ENCODE data around the gene COL4A1.

COL4A1 gene

GRCh38 chr13:110271313-110271712, 35.6 kb downstream of the COL4A1 start:
- TF ChIP-seq CTCF (IDR thresholded peaks at IDR 0.05; ENCODE audit: insufficient read depth, low read length): no peak
- no peak for TF ChIP-seq REST (IDR thresholded peaks at IDR 0.05; ENCODE audit: insufficient replicate concordance, low read depth)
- TF ChIP-seq POLR2AphosphoS5 (IDR thresholded peaks at IDR 0.05; ENCODE audit: low read depth): no peak
- no peak for TF ChIP-seq SPI1 (IDR thresholded peaks at IDR 0.05; ENCODE audit: borderline replicate concordance, low read depth)
- no peak for TF ChIP-seq GABPA (IDR thresholded peaks at IDR 0.05; ENCODE audit: low read depth)
- DNase-seq (ENCODE audit: low read depth in 1 of 2, low spot score in 1 of 2): no peak
- Histone ChIP-seq H3K4me3 (replicated peaks; ENCODE audit: insufficient read depth, low read length) (no peak overlapping the region), H3K27ac (replicated peaks) (no peak overlapping the region), H3K27me3 (ENCODE audit: insufficient read depth, poor library complexity, severe bottlenecking) (peaks cover 36% of the 10 kb centered on the region)

- TF ChIP-seq GABPA (IDR thresholded peaks at IDR 0.05; ENCODE audit: low read depth): no peak
- TF ChIP-seq POLR2AphosphoS5 (IDR thresholded peaks at IDR 0.05; ENCODE audit: low read depth): no peak
- TF ChIP-seq CTCF (IDR thresholded peaks at IDR 0.05; ENCODE audit: insufficient read depth, low read length): no peak
- TF ChIP-seq SPI1 (IDR thresholded peaks at IDR 0.05; ENCODE audit: borderline replicate concordance, low read depth): no peak
- TF ChIP-seq REST (IDR thresholded peaks at IDR 0.05; ENCODE audit: insufficient replicate concordance, low read depth): no peak
- no peak for DNase-seq (ENCODE audit: low read depth in 1 of 2, low spot score in 1 of 2)
- no peak overlapping the region for H3K4me3 ChIP-seq (replicated peaks; ENCODE audit: insufficient read depth, low read length)
- peaks cover 39% of the 10 kb centered on the region for H3K27me3 ChIP-seq (ENCODE audit: insufficient read depth, poor library complexity, severe bottlenecking)
- H3K27ac ChIP-seq (replicated peaks): no peak overlapping the region
Measured at GRCh38 chr13:110270507-110270906, 36.5 kb downstream of the COL4A1 start.

- H3K4me3 ChIP-seq (replicated peaks; ENCODE audit: insufficient read depth, low read length): no peak overlapping the region
- H3K27me3 ChIP-seq (ENCODE audit: insufficient read depth, poor library complexity, severe bottlenecking): peaks cover 39% of the 10 kb centered on the region
- DNase-seq (ENCODE audit: low read depth in 1 of 2, low spot score in 1 of 2): no peak
- H3K27ac ChIP-seq (replicated peaks): no peak overlapping the region
- TF ChIP-seq REST (IDR thresholded peaks at IDR 0.05; ENCODE audit: insufficient replicate concordance, low read depth): no peak
- no peak for TF ChIP-seq POLR2AphosphoS5 (IDR thresholded peaks at IDR 0.05; ENCODE audit: low read depth)
- TF ChIP-seq CTCF (IDR thresholded peaks at IDR 0.05; ENCODE audit: insufficient read depth, low read length): no peak
- TF ChIP-seq GABPA (IDR thresholded peaks at IDR 0.05; ENCODE audit: low read depth): no peak
- no peak for TF ChIP-seq SPI1 (IDR thresholded peaks at IDR 0.05; ENCODE audit: borderline replicate concordance, low read depth)
Measured at GRCh38 chr13:110269509-110270185, 37.3 kb downstream of the COL4A1 start.
